Suprapubic skin (tissue), 4 donors: ENCODE results near the gene PTPN14.

Experiments used
- CTCF ChIP-seq, 2 donors: fragments of 200-600 bp in 1 of 2; fragments of 450-650 bp in 1 of 2; sonication (generic) in 1 of 2; IDR thresholded peaks; one replicate each; pipeline ENCODE4 v1.5.1; 2016 to 2019; ENCODE audit warnings: antibody characterized with exemption in 2 of 2, mild to moderate bottlenecking in 1 of 2, moderate library complexity in 1 of 2
- POLR2A ChIP-seq, 2 donors: fragments of 450-650 bp; IDR thresholded peaks; one replicate each; pipeline ENCODE4 v1.6.1; 2017; ENCODE audit warnings: antibody characterized with exemption in 2 of 2, mild to moderate bottlenecking in 2 of 2, moderate library complexity in 2 of 2
- POLR2AphosphoS5 ChIP-seq, 3 donors: sonication (generic); formaldehyde crosslinking; IDR thresholded peaks; one replicate each; pipeline ENCODE4 v1.6.1; 2017; ENCODE audit warnings: antibody characterized with exemption in 3 of 3

GRCh38 chr1:214513394-214513793 lies 38.0 kb downstream of the PTPN14 start:
- TF ChIP-seq CTCF (IDR thresholded peaks at IDR 0.05) (no peak), POLR2AphosphoS5 (IDR thresholded peaks at IDR 0.05) (no peak), POLR2A (IDR thresholded peaks at IDR 0.05) (no peak)
